Lower lobe of right lung (tissue), 2 donors: ENCODE results near the gene GIGYF1. TPM values are rescaled to one million over a fixed set of nuclear protein-coding genes. Genes with fewer than 3 reads are reported as not detected.

Experiments used
- ATAC-seq, 2 donors: fragments of 200-7000 bp; cut with Tn5 transposase; one replicate each; pipeline ENCODE4 v1.9.1; 2020 to 2022; ENCODE audit warnings: mild to moderate bottlenecking in 2 of 2, moderate library complexity in 2 of 2
- DNase-seq: peaks from one replicate; pipeline ENCODE4 v3.0.0-alpha.2; 2020
- H3K27ac ChIP-seq: fragments of 200-600 bp; one replicate; pipeline ENCODE4 v1.8.0; 2022
- H3K27me3 ChIP-seq: fragments of 200-600 bp; one replicate; pipeline ENCODE4 v1.8.0; 2022; ENCODE audit warnings: low read depth
- H3K36me3 ChIP-seq: fragments of 200-600 bp; one replicate; pipeline ENCODE4 v1.8.0; 2022; ENCODE audit warnings: mild to moderate bottlenecking
- H3K4me1 ChIP-seq: fragments of 200-600 bp; one replicate; pipeline ENCODE4 v1.8.0; 2022
- H3K4me3 ChIP-seq: fragments of 200-600 bp; one replicate; pipeline ENCODE4 v1.8.0; 2022; ENCODE audit warnings: mild to moderate bottlenecking
- H3K9me3 ChIP-seq: fragments of 200-600 bp; one replicate; pipeline ENCODE4 v1.8.0; 2022
- CTCF ChIP-seq: fragments of 200-600 bp; IDR thresholded peaks from one replicate; pipeline ENCODE4 v1.8.0; 2022; ENCODE audit warnings: antibody characterized with exemption, mild to moderate bottlenecking
- intact Hi-C: fragments of 100-400 bp; cut with DNase I; formaldehyde crosslinking; loops from one replicate; pipeline ENCODE4 v1.11.0; 2022
- total RNA-seq: library from RNA; stranded (reverse); fragmentation: NEBNext Ultra II Directional; extraction: Animal tissue kit (Norgen Biotek cat#: 25700); gene quantifications from one replicate; pipeline ENCODE4 v1.2.1, GENCODE V29; 2021
- donor health status: DM: no; HTN: yes; CAD: no; lungs with severe emphysema.

Gene GIGYF1
- total RNA-seq, 1 donor from 2014 or later = 53.4 TPM

DNA sequence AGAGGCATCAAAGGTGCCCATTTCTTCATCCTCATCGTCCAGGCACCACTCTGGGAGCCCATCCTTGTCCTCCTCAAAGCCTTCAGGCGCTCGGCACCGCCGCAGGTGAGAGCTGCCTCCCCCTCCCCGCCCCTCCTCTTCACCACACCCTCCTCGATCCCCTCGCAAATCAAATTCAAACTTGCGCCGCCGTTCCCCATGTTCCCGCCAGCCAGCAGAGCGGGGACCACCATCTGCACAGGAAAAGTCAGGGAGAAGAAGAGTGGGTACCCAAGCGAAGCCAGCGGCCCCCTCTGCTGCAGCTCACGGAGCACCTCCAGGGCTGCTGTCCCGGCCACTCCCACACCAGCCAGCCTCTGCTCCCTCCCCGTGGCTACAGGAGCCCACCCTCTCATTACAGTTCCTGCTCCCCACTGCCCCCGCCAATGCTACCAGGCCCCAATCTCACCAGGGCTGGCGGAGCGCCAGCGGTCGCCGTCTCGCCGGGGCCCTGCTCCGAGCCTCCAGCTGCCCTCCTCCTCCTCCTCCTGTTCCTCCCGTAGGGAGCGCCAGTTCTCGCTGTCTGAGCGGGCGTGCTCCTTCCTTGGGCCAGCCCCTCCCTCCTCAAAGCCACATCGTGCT is 7.7 kb downstream of the GIGYF1 start:
- Histone ChIP-seq H3K27ac (no peak overlapping the region), H3K4me3 (no peak overlapping the region), H3K27me3 (no peaks in the 10 kb centered on the region), H3K9me3 (no peaks in the 10 kb centered on the region), H3K4me1 (peaks cover 13% of the 10 kb centered on the region), H3K36me3 (peaks cover 78% of the 10 kb centered on the region)
- no peak for ATAC-seq
- DNase-seq = no peak
- TF ChIP-seq CTCF = no peak
- intact Hi-C loops = no loop called here

DNA sequence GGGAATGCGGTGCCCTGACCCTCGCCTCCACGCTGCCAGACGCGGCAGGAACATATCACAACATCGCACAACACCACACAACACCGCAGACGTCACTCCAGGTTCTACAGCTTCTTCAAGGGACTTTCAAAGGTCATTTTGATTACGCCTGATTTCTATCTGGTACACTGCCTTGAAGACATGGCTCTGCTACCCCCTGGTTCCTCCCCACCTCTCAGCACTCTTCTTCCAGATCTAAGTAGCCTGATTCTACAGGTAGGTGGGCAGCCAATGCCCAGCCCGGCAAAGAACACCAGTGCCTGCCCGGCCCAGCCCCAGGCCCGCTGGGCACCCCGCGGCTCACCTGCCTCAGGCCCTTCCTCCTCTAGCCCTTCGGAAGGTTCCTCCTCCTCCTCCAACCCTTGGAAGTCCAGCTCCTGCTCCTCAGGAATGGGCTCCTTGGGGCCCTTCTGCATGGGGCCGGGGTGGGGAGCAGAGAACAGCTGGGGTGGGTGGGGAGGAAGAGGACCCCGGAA is 8.4 kb downstream of the GIGYF1 start:
- Histone ChIP-seq H3K36me3 (peaks cover 85% of the 10 kb centered on the region), H3K4me1 (peaks cover 9% of the 10 kb centered on the region), H3K4me3 (no peak overlapping the region), H3K27me3 (no peaks in the 10 kb centered on the region), H3K27ac (no peak overlapping the region), H3K9me3 (no peaks in the 10 kb centered on the region)
- intact Hi-C loops = no loop called here
- no peak for TF ChIP-seq CTCF
- no peak for ATAC-seq
- DNase-seq = no peak

- Histone ChIP-seq H3K27me3 (no peaks in the 10 kb centered on the region), H3K9me3 (no peaks in the 10 kb centered on the region), H3K27ac (no peak overlapping the region), H3K4me3 (no peak overlapping the region), H3K4me1 (peaks cover 14% of the 10 kb centered on the region), H3K36me3 (peaks cover 90% of the 10 kb centered on the region)
- TF ChIP-seq CTCF = no peak
- ATAC-seq = no peak
- intact Hi-C loops = no loop called here
- no peak for DNase-seq
These were observed 8.9 kb downstream of the GIGYF1 start for GRCh38 chr7:100685049-100685605.

- DNase-seq = no peak
- no peak overlapping the region for H3K27ac ChIP-seq
- intact Hi-C loops = no loop called here
These were observed 9.5 kb downstream of the GIGYF1 start for GRCh38 chr7:100684534-100685042.

More at GRCh38 chr7:100684534-100685042, 9.5 kb downstream of the GIGYF1 start:
- no peaks in the 10 kb centered on the region for H3K9me3 ChIP-seq
- ATAC-seq = no peak
- TF ChIP-seq CTCF = no peak
- H3K4me1 ChIP-seq = peaks cover 19% of the 10 kb centered on the region
- no peaks in the 10 kb centered on the region for H3K27me3 ChIP-seq
- H3K36me3 ChIP-seq = peaks cover 96% of the 10 kb centered on the region
- no peak overlapping the region for H3K4me3 ChIP-seq
